OCI-LY7 (cell line): ENCODE results near the gene CRAMP1. TPM values are rescaled to one million over a fixed set of nuclear protein-coding genes. Genes with fewer than 3 reads are reported as not detected.

Experiments used
- BruUV-seq: library from RNA; stranded (reverse); fragments of 400-500 nt; replicated peaks from 2 replicates; lab custom pipeline; 2021; lab: Mats Ljungman, UMichigan
- CTCF ChIA-PET: fragments of 300-600 bp; sonication (Branson Sonifier 250); formaldehyde crosslinking; loops from one replicate; lab custom pipeline; 2022; ENCODE audit warnings: antibody characterized with exemption; ENCODE audit not compliant: unreplicated experiment; lab: Charles Lee
- POLR2A ChIA-PET: fragments of 300-600 bp; sonication (Branson Sonifier 250); formaldehyde crosslinking; loops from one replicate; lab custom pipeline; 2022; ENCODE audit warnings: antibody characterized with exemption; lab: Charles Lee
- DNase-seq: peaks from one replicate; pipeline ENCODE4 v3.0.0-alpha.2; 2015; ENCODE audit warnings: low spot score
- H2AFZ ChIP-seq: fragments of 200-600 bp; sonication (generic), shearing (Covaris generic); 2 replicates; pipeline ENCODE4 v1.6.1; 2014; ENCODE audit warnings: mild to moderate bottlenecking, antibody characterized with exemption, low read length, moderate library complexity
- H3K27ac ChIP-seq: fragments of 200-600 bp; sonication (generic); 2 replicates; pipeline ENCODE4 v1.5.1; 2014; ENCODE audit warnings: mixed run types, low read depth, mild to moderate bottlenecking, moderate library complexity, low read length, inconsistent platforms; ENCODE audit not compliant: poor library complexity, severe bottlenecking
- H3K36me3 ChIP-seq: fragments of 200-600 bp; sonication (generic); 2 replicates; pipeline ENCODE4 v1.6.1; 2014; ENCODE audit warnings: mild to moderate bottlenecking, antibody characterized with exemption, low read length, moderate library complexity, mixed read lengths; ENCODE audit not compliant: insufficient read depth
- H3K4me1 ChIP-seq: fragments of 200-600 bp; sonication (generic); 2 replicates; pipeline ENCODE4 v1.5.1; 2014; ENCODE audit warnings: mild to moderate bottlenecking, low read length; ENCODE audit not compliant: insufficient read depth, poor library complexity, severe bottlenecking
- H3K4me2 ChIP-seq: fragments of 200-600 bp; sonication (generic); 2 replicates; pipeline ENCODE4 v1.6.1; 2014; ENCODE audit warnings: mild to moderate bottlenecking, low read length
- H3K4me3 ChIP-seq: fragments of 200-600 bp; sonication (generic); 2 replicates; pipeline ENCODE4 v1.5.1; 2014; ENCODE audit warnings: mild to moderate bottlenecking, low read depth, low read length; ENCODE audit not compliant: poor library complexity, severe bottlenecking
- H3K79me2 ChIP-seq: fragments of 200-600 bp; sonication (generic); 2 replicates; pipeline ENCODE4 v1.6.1; 2016; ENCODE audit warnings: low read depth, mild to moderate bottlenecking, low read length, moderate library complexity, mixed read lengths; ENCODE audit not compliant: insufficient read depth
- H3K9me2 ChIP-seq: fragments of 200-600 bp; sonication (generic); 2 replicates; pipeline ENCODE4 v1.6.1; 2016; ENCODE audit warnings: mild to moderate bottlenecking, low read length, mixed read lengths; ENCODE audit not compliant: insufficient read depth
- H3K9me3 ChIP-seq: fragments of 200-600 bp; sonication (generic); 2 replicates; pipeline ENCODE4 v1.6.1; 2014; ENCODE audit warnings: mild to moderate bottlenecking, mixed run types, low read length, mixed read lengths
- H4K20me1 ChIP-seq: fragments of 200-600 bp; sonication (generic); 2 replicates; pipeline ENCODE4 v1.6.1; 2014; ENCODE audit warnings: mild to moderate bottlenecking, antibody characterized with exemption, low read length, moderate library complexity, mixed read lengths; ENCODE audit not compliant: insufficient read depth
- EZH2phosphoT487 ChIP-seq: fragments of 200-600 bp; sonication (generic); IDR thresholded peaks from 2 replicates; pipeline ENCODE4 v1.6.1; 2018; ENCODE audit warnings: low read depth, borderline replicate concordance, mild to moderate bottlenecking, mixed run types, antibody characterized with exemption, low read length, moderate library complexity, mixed read lengths
- intact Hi-C: fragments of 100-400 bp; cut with micrococcal nuclease; formaldehyde crosslinking; loops from one replicate; pipeline ENCODE4 v1.10.0; 2022; ENCODE audit not compliant: unreplicated experiment
- total RNA-seq, 2 experiments: library from RNA; depleted of rRNA in 1 of 2; stranded (reverse); fragments of >200 nt in 1 of 2; shearing (Covaris generic) in 1 of 2; gene quantifications; 2 replicates each; pipeline ENCODE4 v1.2.3, GENCODE V29; 2014 to 2022
- TF ChIP-seq, protein P1 (sequence below): fragments of 200-600 bp; sonication (generic); conservative IDR thresholded peaks from 2 replicates; pipeline ENCODE4 v1.5.1; 2014; ENCODE audit warnings: mild to moderate bottlenecking, antibody characterized with exemption, low read length, moderate library complexity, mixed read lengths

CRAMP1 gene
- total RNA-seq, 2 experiments from 2014 or later = 10.5 to 33.6 TPM

DNA sequence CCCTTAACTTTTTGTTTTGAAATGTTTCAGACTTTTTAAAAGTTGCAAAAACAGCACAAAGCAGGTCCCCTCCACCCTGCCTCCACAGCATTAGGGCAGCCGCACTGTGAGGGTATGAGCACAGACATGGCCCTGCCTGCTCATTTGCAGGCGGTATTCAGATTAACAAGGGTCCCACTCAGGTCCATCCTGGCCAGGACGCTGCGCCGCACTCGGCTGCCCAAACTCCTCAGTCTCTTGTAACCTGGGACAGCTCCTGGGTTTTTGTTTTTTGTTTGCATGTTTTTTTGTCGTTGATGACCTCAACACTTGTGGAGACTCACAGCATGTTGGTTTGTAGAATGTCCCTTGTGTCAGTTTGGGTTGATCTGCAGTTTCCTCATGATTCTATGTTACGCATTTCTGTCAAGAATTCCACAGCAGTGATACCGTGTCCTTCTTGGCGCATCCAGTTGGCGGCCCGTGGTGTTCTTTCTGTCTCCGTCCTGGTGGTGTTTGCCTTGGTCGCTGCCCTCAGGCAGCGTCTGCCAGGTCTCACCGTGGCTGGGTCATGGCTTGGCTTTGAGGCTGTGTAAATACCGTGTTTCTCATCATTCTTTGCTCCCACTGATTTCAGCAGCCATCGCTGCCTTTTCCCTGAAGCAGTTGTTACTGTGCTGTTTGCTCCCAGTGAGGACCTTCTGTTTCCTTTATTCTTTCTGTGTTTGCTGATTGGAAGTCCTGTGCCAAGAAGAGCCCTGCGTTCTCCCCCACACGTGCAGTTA, 18.5 kb downstream of the CRAMP1 start:
- CTCF ChIA-PET = no interaction called here
- H3K79me2 ChIP-seq = no peaks in the 10 kb centered on the region

DNA sequence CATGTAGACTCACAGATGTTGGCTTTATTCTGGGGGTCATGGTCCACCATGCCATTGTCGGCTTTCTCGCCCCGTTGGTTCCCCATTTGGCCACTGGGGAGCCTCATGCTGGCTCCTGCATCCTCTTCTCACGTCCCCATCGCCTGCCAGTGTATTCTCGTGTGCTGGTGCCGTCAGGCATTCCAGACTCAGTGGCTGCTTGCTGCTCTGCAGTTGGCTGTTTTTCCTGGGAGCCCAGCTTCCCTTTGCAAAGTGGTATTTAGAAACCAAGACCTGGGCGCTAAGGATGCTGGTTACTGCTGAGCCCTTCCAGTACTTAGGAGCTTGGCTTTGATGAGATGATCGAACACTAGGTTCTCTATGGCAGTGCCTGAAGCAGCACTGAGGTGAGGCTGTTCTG, 19.1 kb downstream of the CRAMP1 start:
- Histone ChIP-seq H3K4me2 (no peak overlapping the region), H3K27ac (no peak overlapping the region), H4K20me1 (no peaks in the 10 kb centered on the region), H3K36me3 (peaks cover 90% of the 10 kb centered on the region), H3K4me1 (no peaks in the 10 kb centered on the region), H2AFZ (no peak overlapping the region), H3K79me2 (no peaks in the 10 kb centered on the region), H3K9me2 (no peaks in the 10 kb centered on the region), H3K9me3 (no peaks in the 10 kb centered on the region), H3K4me3 (no peak overlapping the region)
- ChIA-PET POLR2A (no interaction called here), CTCF (no interaction called here)
- no TSS peak for BruUV-seq
- DNase-seq = no peak
- TF ChIP-seq, protein P1, sequence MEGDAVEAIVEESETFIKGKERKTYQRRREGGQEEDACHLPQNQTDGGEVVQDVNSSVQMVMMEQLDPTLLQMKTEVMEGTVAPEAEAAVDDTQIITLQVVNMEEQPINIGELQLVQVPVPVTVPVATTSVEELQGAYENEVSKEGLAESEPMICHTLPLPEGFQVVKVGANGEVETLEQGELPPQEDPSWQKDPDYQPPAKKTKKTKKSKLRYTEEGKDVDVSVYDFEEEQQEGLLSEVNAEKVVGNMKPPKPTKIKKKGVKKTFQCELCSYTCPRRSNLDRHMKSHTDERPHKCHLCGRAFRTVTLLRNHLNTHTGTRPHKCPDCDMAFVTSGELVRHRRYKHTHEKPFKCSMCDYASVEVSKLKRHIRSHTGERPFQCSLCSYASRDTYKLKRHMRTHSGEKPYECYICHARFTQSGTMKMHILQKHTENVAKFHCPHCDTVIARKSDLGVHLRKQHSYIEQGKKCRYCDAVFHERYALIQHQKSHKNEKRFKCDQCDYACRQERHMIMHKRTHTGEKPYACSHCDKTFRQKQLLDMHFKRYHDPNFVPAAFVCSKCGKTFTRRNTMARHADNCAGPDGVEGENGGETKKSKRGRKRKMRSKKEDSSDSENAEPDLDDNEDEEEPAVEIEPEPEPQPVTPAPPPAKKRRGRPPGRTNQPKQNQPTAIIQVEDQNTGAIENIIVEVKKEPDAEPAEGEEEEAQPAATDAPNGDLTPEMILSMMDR = no peak
- TF ChIP-seq EZH2phosphoT487 = no peak
- intact Hi-C loops = no loop called here

More for the DNA sequence above, 18.5 kb downstream of the CRAMP1 start:
- no peaks in the 10 kb centered on the region for H3K9me3 ChIP-seq
- H3K4me3 ChIP-seq = no peak overlapping the region
- no TSS peak for BruUV-seq
- POLR2A ChIA-PET = no interaction called here
- no peak overlapping the region for H3K4me2 ChIP-seq
- H3K36me3 ChIP-seq = peaks cover 92% of the 10 kb centered on the region
- TF ChIP-seq, protein P1 = no peak
- TF ChIP-seq EZH2phosphoT487 = no peak
- no peak overlapping the region for H2AFZ ChIP-seq
- no peaks in the 10 kb centered on the region for H3K4me1 ChIP-seq
- no peaks in the 10 kb centered on the region for H3K9me2 ChIP-seq
- no peaks in the 10 kb centered on the region for H4K20me1 ChIP-seq
- DNase-seq = no peak
- H3K27ac ChIP-seq = no peak overlapping the region
- intact Hi-C loops = no loop called here

DNA sequence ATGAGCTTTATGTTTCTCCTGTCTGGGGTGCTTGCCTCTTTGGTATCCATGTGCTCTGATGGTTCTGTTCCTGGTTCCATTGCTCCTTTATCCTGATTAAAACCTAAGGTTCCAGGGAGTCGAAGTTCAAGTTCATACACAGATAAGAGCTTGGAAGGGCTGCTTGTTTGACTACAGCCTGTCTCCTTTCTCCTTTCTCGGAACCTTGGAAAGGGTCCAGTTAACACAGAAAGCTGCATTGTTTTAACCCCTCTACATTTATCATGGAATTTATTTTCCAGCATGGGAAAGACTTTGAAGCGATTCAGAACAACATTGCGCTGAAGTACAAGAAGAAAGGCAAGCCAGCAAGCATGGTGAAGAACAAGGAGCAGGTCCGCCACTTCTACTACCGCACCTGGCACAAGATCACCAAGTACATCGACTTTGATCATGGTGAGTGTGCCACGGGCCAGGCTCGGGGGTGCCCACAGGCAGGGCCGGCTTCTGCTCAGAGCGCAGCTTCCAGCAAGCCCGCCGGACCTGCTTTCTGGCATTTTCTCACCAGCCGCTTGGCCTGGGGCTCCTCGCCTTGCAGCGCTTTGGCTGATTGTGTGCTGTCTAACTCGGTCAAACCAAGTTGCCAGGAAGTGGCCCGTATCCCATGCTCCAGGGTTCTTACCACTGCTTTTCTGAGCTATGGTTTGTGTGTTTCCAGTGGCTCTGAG, 19.9 kb downstream of the CRAMP1 start:
- H3K36me3 ChIP-seq = peaks cover 82% of the 10 kb centered on the region
- no peaks in the 10 kb centered on the region for H3K4me1 ChIP-seq
- H3K79me2 ChIP-seq = no peaks in the 10 kb centered on the region
- H2AFZ ChIP-seq = no peak overlapping the region
- BruUV-seq = no TSS peak
- ChIA-PET POLR2A (no interaction called here), CTCF (no interaction called here)
- no peaks in the 10 kb centered on the region for H4K20me1 ChIP-seq
- TF ChIP-seq, protein P1 = no peak
- no peak for TF ChIP-seq EZH2phosphoT487
- H3K4me3 ChIP-seq = no peak overlapping the region
- no peak overlapping the region for H3K4me2 ChIP-seq
- no peak overlapping the region for H3K27ac ChIP-seq
- no peaks in the 10 kb centered on the region for H3K9me2 ChIP-seq
- H3K9me3 ChIP-seq = no peaks in the 10 kb centered on the region
- no peak for DNase-seq
- intact Hi-C loops = no loop called here
